Breast epithelium (tissue), 3 donors: Measurements from ENCODE around the gene YJEFN3.

Experiments used
- POLR2A ChIP-seq: fragments of 450-650 bp; IDR thresholded peaks from one replicate; pipeline ENCODE4 v1.6.1; 2016; ENCODE audit warnings: antibody characterized with exemption, mild to moderate bottlenecking, moderate library complexity
- POLR2AphosphoS5 ChIP-seq, 3 donors: sonication (generic); formaldehyde crosslinking; IDR thresholded peaks; one replicate each; pipeline ENCODE4 v1.6.1; 2017; ENCODE audit warnings: antibody characterized with exemption in 3 of 3
- TF ChIP-seq, protein P1 (sequence below), 3 donors: fragments of 450-650 bp; IDR thresholded peaks; one replicate each; pipeline ENCODE4 v1.5.1; 2016 to 2017; ENCODE audit warnings: antibody characterized with exemption in 3 of 3, mild to moderate bottlenecking in 3 of 3, moderate library complexity in 3 of 3

DNA sequence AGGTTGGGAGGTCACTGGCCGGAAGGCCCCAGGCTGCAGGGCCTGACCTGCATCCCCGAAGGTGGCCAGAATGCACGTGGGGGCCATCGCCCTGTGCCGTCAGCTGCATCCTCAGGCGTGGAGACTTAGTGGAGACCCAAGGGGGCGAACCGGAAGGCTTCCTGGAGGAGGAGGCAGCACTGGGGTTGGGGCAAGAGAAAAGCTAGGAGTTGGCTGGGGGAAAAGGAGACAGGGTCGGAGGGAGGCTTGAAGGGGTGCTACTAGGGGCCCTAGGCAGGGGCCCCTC is 1.4 kb upstream of the YJEFN3 start:
- TF ChIP-seq, protein P1, sequence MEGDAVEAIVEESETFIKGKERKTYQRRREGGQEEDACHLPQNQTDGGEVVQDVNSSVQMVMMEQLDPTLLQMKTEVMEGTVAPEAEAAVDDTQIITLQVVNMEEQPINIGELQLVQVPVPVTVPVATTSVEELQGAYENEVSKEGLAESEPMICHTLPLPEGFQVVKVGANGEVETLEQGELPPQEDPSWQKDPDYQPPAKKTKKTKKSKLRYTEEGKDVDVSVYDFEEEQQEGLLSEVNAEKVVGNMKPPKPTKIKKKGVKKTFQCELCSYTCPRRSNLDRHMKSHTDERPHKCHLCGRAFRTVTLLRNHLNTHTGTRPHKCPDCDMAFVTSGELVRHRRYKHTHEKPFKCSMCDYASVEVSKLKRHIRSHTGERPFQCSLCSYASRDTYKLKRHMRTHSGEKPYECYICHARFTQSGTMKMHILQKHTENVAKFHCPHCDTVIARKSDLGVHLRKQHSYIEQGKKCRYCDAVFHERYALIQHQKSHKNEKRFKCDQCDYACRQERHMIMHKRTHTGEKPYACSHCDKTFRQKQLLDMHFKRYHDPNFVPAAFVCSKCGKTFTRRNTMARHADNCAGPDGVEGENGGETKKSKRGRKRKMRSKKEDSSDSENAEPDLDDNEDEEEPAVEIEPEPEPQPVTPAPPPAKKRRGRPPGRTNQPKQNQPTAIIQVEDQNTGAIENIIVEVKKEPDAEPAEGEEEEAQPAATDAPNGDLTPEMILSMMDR (IDR thresholded peaks at IDR 0.05), result no peak
- TF ChIP-seq POLR2AphosphoS5 (IDR thresholded peaks at IDR 0.05), result no peak
- TF ChIP-seq POLR2A, result no peak
